Neural progenitor cell (in vitro differentiated cells): ENCODE measurements around the gene THBD. TPM values are rescaled to one million over a fixed set of nuclear protein-coding genes. Genes with fewer than 3 reads are reported as not detected.

ENCODE experiments used
- DNase-seq: peaks from one replicate; pipeline ENCODE4 v3.0.0-alpha.2; 2016; ENCODE audit warnings: low spot score
- H2AFZ ChIP-seq: fragments of 200-600 bp; sonication (generic); replicated peaks from 2 replicates; pipeline ENCODE4 v1.6.1; 2016; ENCODE audit warnings: antibody characterized with exemption
- H3F3A ChIP-seq: fragments of 200-600 bp; sonication (generic); 2 replicates; pipeline ENCODE4 v1.6.1; 2016; ENCODE audit warnings: antibody characterized with exemption, low read depth
- H3K27ac ChIP-seq: fragments of 200-600 bp; sonication (generic); 2 replicates; pipeline ENCODE4 v1.5.1; 2016; ENCODE audit warnings: mild to moderate bottlenecking
- H3K27me3 ChIP-seq: fragments of 200-600 bp; sonication (generic); 2 replicates; pipeline ENCODE4 v1.6.1; 2016; ENCODE audit warnings: mild to moderate bottlenecking, moderate library complexity
- H3K36me3 ChIP-seq: fragments of 200-600 bp; sonication (generic); 2 replicates; pipeline ENCODE4 v1.5.1; 2016
- H3K4me1 ChIP-seq: fragments of 200-600 bp; sonication (generic); 2 replicates; pipeline ENCODE4 v1.6.1; 2016; ENCODE audit warnings: mixed run types
- H3K4me2 ChIP-seq: fragments of 200-600 bp; sonication (generic); 2 replicates; pipeline ENCODE4 v1.6.1; 2016
- H3K4me3 ChIP-seq: fragments of 200-600 bp; sonication (generic); 2 replicates; pipeline ENCODE4 v1.5.1; 2016
- H3K79me2 ChIP-seq: fragments of 200-600 bp; sonication (generic); 2 replicates; pipeline ENCODE4 v1.6.1; 2016; ENCODE audit warnings: low read depth
- H3K9ac ChIP-seq: fragments of 200-600 bp; sonication (generic); 2 replicates; pipeline ENCODE4 v1.6.1; 2016
- H3K9me3 ChIP-seq: fragments of 200-600 bp; sonication (generic); 2 replicates; pipeline ENCODE4 v1.5.1; 2016; ENCODE audit warnings: low read depth
- H4K20me1 ChIP-seq: fragments of 200-600 bp; sonication (generic); 2 replicates; pipeline ENCODE4 v1.6.1; 2016; ENCODE audit warnings: low read depth
- H3K27ac Mint-ChIP-seq: 3 replicates; pipeline ENCODE4 v1.8.0; 2021; ENCODE audit warnings: mixed read lengths
- H3K27me3 Mint-ChIP-seq: 2 replicates; pipeline ENCODE4 v1.8.0; 2022; ENCODE audit warnings: low read depth, mild to moderate bottlenecking, inconsistent platforms, moderate library complexity, mixed read lengths; ENCODE audit not compliant: insufficient read depth
- H3K36me3 Mint-ChIP-seq: 3 replicates; pipeline ENCODE4 v1.8.0; 2021; ENCODE audit warnings: mixed read lengths
- H3K4me1 Mint-ChIP-seq: 3 replicates; pipeline ENCODE4 v1.8.0; 2021; ENCODE audit warnings: mixed read lengths
- H3K4me3 Mint-ChIP-seq: 3 replicates; pipeline ENCODE4 v1.8.0; 2021; ENCODE audit warnings: mild to moderate bottlenecking, moderate library complexity, mixed read lengths
- H3K9me3 Mint-ChIP-seq: 3 replicates; pipeline ENCODE4 v1.8.0; 2020; ENCODE audit warnings: mixed read lengths
- CTCF ChIP-seq: fragments of 200-600 bp; sonication (generic); IDR thresholded peaks from 2 replicates; pipeline ENCODE4 v1.5.1; 2017; ENCODE audit warnings: antibody characterized with exemption, mild to moderate bottlenecking
- EZH2 ChIP-seq: fragments of 200-600 bp; sonication (generic); IDR thresholded peaks from 2 replicates; pipeline ENCODE4 v1.6.1; 2017; ENCODE audit warnings: antibody characterized with exemption, mild to moderate bottlenecking, moderate library complexity
- EZH2phosphoT487 ChIP-seq: fragments of 200-600 bp; sonication (generic); IDR thresholded peaks from 2 replicates; pipeline ENCODE4 v1.6.1; 2017; ENCODE audit warnings: antibody characterized with exemption
- total RNA-seq: library from RNA; depleted of rRNA; stranded (reverse); fragments of >200 nt; gene quantifications from 2 replicates; pipeline ENCODE4 v1.2.3, GENCODE V29; 2015; ENCODE audit warnings: low replicate concordance

THBD gene
- total RNA-seq, 1 donor from 2014 or later = 0.15 TPM

GRCh38 chr20:23052904-23053303, 3.4 kb upstream of the THBD start:
- Histone ChIP-seq H3K4me2 (no peak overlapping the region), H4K20me1 (peaks cover 16% of the 10 kb centered on the region), H3K36me3 (no peaks in the 10 kb centered on the region), H3K27me3 (peaks cover 62% of the 10 kb centered on the region), H3K9me3 (no peaks in the 10 kb centered on the region), H3K4me3 (no peak overlapping the region), H3F3A (peaks cover 18% of the 10 kb centered on the region), H3K27ac (no peak overlapping the region), H3K4me1 (peaks cover 10% of the 10 kb centered on the region), H3K9ac (no peak overlapping the region), H2AFZ (no peak overlapping the region), H3K79me2 (no peaks in the 10 kb centered on the region)
- TF ChIP-seq EZH2phosphoT487 (no peak), EZH2 (no peak), CTCF (no peak)
- H3K4me3 Mint-ChIP-seq = peak overlapping the region; percentile 4
- DNase-seq = no peak
- H3K27ac Mint-ChIP-seq = no peak overlapping the region
- H3K9me3 Mint-ChIP-seq = peaks cover 4% of the 10 kb centered on the region
- H3K4me1 Mint-ChIP-seq = peaks cover 12% of the 10 kb centered on the region
- no peaks in the 10 kb centered on the region for H3K36me3 Mint-ChIP-seq
- peaks cover 29% of the 10 kb centered on the region for H3K27me3 Mint-ChIP-seq

GRCh38 chr20:23050847-23051627, 1.6 kb upstream of the THBD start:
- Histone ChIP-seq H3K4me3 (peak overlapping the region; percentile 49), H3K9me3 (no peaks in the 10 kb centered on the region), H3K4me1 (peaks cover 10% of the 10 kb centered on the region), H3K36me3 (no peaks in the 10 kb centered on the region), H3F3A (peaks cover 18% of the 10 kb centered on the region), H3K4me2 (peak overlapping the region; percentile 87), H3K27me3 (peaks cover 81% of the 10 kb centered on the region), H3K27ac (no peak overlapping the region), H4K20me1 (peaks cover 17% of the 10 kb centered on the region), H3K79me2 (no peaks in the 10 kb centered on the region), H2AFZ (peak overlapping the region; percentile 93), H3K9ac (no peak overlapping the region)
- peaks cover 12% of the 10 kb centered on the region for H3K4me1 Mint-ChIP-seq
- H3K4me3 Mint-ChIP-seq = peak overlapping the region; percentile 88
- no peaks in the 10 kb centered on the region for H3K36me3 Mint-ChIP-seq
- peaks cover 42% of the 10 kb centered on the region for H3K27me3 Mint-ChIP-seq
- no peak overlapping the region for H3K27ac Mint-ChIP-seq
- DNase-seq = peak; percentile 93
- H3K9me3 Mint-ChIP-seq = peaks cover 4% of the 10 kb centered on the region
- peak; percentile 82 for TF ChIP-seq CTCF
- TF ChIP-seq EZH2phosphoT487 = no peak

DNA sequence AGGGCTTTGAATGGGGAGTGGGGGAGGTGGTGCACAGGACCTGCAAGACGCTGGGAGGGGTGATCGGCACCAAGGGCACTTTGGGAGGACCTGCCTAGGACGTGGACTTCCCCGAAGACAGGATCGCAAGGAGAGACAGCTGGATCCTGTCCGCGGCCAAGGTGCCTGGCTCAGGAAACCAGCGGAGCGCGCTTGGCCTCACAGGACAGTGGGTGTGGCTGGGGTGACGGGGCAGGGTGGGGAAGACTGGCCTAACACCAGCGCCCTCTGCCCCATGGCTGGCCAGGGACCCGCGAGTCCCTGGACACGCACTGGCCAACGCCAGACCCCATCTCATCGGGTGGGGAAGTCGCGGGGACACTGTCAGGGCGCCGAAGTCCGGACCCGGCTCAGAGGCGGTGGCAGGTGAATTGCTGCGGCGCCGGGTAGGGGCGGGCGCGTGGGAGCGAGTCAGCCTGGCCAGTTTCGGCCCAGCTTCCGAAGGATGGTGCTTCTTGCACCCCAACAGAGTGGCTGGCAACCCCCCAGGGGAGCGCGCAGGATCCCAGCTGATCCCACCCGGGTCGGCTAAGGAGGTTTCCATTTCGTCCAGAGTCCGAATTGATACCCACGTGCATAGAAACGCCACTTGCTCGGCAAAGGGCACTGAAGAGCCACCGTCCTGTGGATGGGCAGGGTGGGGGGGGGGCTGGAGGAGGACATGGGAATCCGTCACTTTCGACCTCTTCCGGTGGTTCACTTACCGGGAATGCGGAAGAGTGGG, 785 bp upstream of the THBD start:
- peak; percentile 47 for DNase-seq
- Histone ChIP-seq H3K4me3 (peak overlapping the region; percentile 49), H3K9ac (no peak overlapping the region), H3K9me3 (no peaks in the 10 kb centered on the region), H2AFZ (peak overlapping the region; percentile 73), H3K79me2 (no peaks in the 10 kb centered on the region), H3K27ac (no peak overlapping the region), H4K20me1 (peaks cover 17% of the 10 kb centered on the region), H3K27me3 (peaks cover 88% of the 10 kb centered on the region), H3K4me1 (peaks cover 10% of the 10 kb centered on the region), H3F3A (peaks cover 18% of the 10 kb centered on the region), H3K36me3 (no peaks in the 10 kb centered on the region), H3K4me2 (peak overlapping the region; percentile 87)
- no peak overlapping the region for H3K27ac Mint-ChIP-seq
- H3K27me3 Mint-ChIP-seq = peaks cover 45% of the 10 kb centered on the region
- H3K4me3 Mint-ChIP-seq = peak overlapping the region; percentile 88
- peaks cover 12% of the 10 kb centered on the region for H3K4me1 Mint-ChIP-seq
- TF ChIP-seq EZH2 (no peak), EZH2phosphoT487 (no peak), CTCF (no peak)
- no peaks in the 10 kb centered on the region for H3K36me3 Mint-ChIP-seq
- peaks cover 4% of the 10 kb centered on the region for H3K9me3 Mint-ChIP-seq
